ENCODE data around the gene GJB3.
"Not testable (repeated sequence)": the region's sequence is repeated elsewhere in the genome, so short reads cannot be mapped to it uniquely, and the experiment has no call there.

DNA sequence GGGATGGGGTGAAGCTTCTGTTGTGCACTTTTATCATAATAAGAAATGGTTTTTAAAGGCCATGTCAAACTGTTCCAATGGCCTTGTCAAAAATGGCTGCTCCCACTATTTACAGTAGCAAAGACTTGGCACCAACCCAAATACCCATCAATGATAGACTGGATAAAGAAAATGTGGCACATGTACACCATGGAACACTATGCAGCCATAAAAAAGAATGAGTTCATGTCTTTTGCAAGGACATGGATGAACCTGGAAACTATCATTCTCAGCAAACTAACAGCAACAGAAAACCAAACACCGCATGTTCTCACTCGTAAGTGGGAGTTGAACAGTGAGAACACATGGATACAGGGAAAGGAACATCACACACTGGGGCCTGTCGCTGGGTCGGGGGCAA is 7.9 kb upstream of the GJB3 start:
- not testable (repeated sequence) for TF ChIP-seq POLR2A, CTCF (IDR thresholded peaks at IDR 0.05)

Data from Peyer's patch (tissue), 4 donors.